Subcutaneous adipose tissue (tissue), 4 donors: ENCODE results near the gene NAPEPLD. TPM values are rescaled to one million over a fixed set of nuclear protein-coding genes. Genes with fewer than 3 reads are reported as not detected.

Experiments
- CTCF ChIP-seq: fragments of 450-650 bp; IDR thresholded peaks from one replicate; pipeline ENCODE4 v1.5.1; 2016; ENCODE audit warnings: low read depth, mild to moderate bottlenecking, control low read depth, antibody characterized with exemption, moderate library complexity
- total RNA-seq, 4 donors: library from RNA; depleted of rRNA; stranded (reverse); fragments of >200 nt; gene quantifications; one replicate each; pipeline ENCODE4 v1.1.0, GENCODE V29; 2016

The NAPEPLD gene
- total RNA-seq, 4 donors from 2014 or later, result 5.7 to 8.6 (median 6.3) TPM

GRCh38 chr7:103117465-103117864 lies 31.4 kb downstream of the NAPEPLD start:
- no peak for TF ChIP-seq CTCF

DNA sequence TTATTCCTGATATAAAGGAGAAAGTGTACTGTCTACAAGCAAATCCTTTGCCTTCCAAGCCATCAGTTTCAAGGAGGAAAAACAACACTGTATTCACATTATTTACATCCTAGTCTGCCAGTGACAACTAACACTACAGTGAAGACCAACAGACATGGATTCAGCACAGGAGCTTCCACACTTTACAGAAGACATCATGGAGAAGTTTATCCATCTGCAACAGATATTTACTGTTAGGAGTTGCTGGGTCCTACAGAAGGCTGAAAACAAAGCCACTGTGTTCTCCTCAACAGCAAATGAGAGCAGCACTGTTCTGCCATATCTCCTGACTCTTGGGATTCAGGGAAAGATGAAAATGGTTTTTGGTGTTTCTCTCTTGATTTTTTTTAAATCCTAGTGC lies 31.9 kb downstream of the NAPEPLD start:
- no peak for TF ChIP-seq CTCF

- TF ChIP-seq CTCF, result no peak
Observed at GRCh38 chr7:103116511-103116910, 32.4 kb downstream of the NAPEPLD start.

- TF ChIP-seq CTCF, result no peak
Observed at GRCh38 chr7:103115771-103116170, 33.1 kb downstream of the NAPEPLD start.

DNA sequence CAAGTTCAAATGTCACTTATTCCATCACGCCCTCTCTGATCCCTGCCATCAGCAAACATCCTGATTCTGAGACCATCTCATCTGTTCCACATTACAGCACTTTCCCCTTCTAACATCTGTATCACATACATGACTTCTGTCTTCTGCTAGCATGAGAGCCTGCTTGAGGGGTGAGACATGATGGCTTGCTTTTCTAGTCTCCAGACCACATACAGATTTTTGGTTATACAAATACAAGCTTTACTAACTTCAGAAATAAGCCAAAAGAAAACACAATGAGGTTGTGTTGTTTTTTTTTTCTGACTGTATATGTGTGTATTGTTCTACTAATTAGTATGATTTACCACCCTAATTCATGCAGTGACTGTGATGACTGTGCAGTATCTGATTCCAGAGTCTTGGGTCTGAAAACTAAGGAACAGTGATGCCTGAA lies 34.3 kb downstream of the NAPEPLD start:
- TF ChIP-seq CTCF, result no peak

DNA sequence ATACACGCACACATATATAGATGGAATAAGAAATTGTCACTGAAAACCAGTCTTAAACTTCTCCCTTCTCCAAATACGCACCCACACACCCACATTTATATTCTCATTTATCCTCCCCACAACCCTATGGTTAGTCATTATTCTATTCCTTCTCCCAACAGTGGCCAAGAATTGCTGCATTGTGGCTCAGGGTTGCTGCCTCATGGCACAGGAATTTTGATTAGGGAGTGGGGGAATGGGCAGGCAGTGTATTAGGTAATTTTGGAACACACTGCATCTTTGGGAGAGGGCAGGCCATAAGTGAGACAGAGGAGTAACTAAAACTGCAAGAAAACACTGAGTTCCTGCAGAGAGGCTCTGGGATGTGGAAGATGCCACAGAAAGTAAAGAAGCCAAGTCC lies 35.7 kb downstream of the NAPEPLD start:
- TF ChIP-seq CTCF, result no peak

DNA sequence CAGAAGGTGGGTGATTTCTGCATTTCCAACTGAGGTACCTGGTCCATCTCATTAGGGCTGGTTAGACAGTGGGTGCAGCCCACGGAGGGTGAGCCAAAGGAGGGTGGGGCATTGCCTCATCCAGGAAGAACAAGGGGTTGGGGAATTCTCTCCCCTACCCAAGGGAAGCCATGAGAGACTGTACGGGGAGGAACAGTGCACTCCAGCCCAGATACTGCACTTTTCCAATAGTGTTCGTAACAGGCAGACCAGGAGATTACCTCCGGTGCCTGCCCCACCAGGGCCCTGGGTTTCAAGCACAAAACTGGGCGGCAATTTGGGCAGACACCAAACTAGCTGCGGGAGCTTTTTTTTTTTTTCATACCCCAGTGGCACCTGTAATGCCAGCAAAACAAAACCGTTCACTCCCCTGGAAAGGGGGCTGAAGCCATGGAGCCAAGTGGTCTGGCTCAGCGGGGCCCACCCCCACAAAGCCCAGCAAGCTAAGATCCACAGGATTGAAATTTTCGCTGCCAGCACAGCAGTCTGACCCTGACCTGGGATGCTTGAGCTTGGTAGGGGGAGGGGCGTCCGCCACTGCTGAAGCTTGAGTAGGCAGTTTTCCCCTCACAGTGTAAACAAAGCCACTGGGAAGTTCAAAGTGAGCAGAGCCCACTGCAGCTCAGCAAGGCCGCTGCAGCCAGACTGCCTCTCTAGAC lies 42.7 kb downstream of the NAPEPLD start:
- TF ChIP-seq CTCF, result no peak
